LoVo (cell line): ENCODE measurements around the gene RPL29.

ENCODE experiments used
- DNase-seq: peaks from one replicate; pipeline ENCODE4 v3.0.0-alpha.2; 2016; ENCODE audit warnings: low spot score

RPL29 gene

DNA sequence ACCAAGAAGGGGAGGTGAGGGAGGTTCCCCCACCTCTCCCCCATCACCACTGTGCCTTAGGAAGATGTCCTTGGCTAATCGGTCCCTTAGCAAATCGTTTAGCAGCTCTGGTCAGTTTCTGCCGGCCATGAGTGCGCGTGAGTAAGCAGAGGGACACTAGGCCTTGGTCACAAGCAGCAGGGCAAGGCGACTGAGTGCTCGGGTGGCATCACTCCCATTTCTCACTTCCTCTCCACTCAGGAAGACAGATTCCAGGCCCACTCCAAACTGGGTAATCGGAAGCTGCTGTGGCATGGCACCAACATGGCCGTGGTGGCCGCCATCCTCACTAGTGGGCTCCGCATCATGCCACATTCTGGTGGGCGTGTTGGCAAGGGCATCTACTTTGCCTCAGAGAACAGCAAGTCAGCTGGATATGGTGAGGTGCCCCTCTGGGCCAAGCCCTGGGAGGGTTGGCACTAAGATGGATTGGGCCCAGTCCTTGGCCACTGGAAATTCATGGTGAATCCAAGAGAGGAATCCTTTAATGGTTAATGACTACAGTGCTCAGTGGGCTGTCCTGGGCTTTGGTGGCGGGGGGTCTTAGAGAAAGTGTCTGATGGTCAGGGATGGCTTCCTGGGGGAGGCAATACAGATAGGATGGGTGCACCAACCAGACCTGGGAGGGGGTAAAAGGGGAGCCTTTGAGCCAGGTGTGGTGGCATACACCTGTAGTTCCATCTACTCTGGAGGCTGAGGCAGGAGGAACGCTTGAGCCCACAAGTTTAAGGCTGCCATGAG lies 49.6 kb downstream of the RPL29 start:
- no peak for DNase-seq

DNA sequence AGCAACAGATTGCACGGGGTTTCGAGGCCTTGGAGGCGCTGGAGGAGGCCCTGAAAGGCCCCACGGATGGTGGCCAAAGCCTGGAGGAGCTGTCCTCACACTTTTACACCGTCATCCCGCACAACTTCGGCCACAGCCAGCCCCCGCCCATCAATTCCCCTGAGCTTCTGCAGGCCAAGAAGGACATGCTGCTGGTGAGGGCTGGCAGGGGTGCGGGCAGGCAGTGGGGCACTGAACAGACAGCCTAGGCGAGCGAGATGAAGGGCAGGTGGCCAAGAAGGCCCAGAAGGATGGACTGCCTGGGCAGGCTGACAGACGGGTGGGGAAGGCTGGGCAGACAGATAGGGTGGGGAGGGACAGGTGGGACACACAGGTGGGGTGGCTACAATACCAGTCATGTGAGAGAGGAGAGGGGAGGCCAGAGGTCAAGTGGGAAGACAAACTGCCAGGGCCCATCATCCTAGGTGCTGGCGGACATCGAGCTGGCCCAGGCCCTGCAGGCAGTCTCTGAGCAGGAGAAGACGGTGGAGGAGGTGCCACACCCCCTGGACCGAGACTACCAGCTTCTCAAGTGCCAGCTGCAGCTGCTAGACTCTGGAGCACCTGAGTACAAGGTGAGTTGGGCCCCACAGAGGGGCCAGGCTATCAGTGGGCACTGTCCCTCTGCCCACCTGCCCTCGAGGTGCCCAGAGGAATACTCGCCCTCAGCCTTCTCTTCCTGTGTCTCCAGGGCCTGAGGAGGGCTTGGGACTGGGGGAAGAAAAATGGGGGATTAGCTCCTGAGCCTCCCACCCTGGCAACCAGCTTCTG lies 50.5 kb downstream of the RPL29 start:
- no peak for DNase-seq

- no peak for DNase-seq
Observed at GRCh38 chr3:51944451-51945021, 51.2 kb downstream of the RPL29 start.
